IPS-11a (cell line): ENCODE results near the gene COL18A1.

ENCODE experiments used
- H3K4me3 ChIP-seq: one replicate; pipeline ENCODE4 v1.5.1; 2013; ENCODE audit warnings: low read depth, low read length, control low read depth

The COL18A1 gene

GRCh38 chr21:45464309-45464708, 59.3 kb downstream of the COL18A1 start:
- H3K4me3 ChIP-seq, result no peak overlapping the region

- no peak overlapping the region for H3K4me3 ChIP-seq
Measured at GRCh38 chr21:45465105-45465504, 60.1 kb downstream of the COL18A1 start.

- H3K4me3 ChIP-seq, result no peak overlapping the region
Measured at GRCh38 chr21:45465611-45466329, 60.8 kb downstream of the COL18A1 start.

- H3K4me3 ChIP-seq, result no peak overlapping the region
Measured at GRCh38 chr21:45466330-45467220, 61.6 kb downstream of the COL18A1 start.

- H3K4me3 ChIP-seq, result no peak overlapping the region
Measured at GRCh38 chr21:45467221-45467779, 62.3 kb downstream of the COL18A1 start.

GRCh38 chr21:45468051-45468970, 63.3 kb downstream of the COL18A1 start:
- no peak overlapping the region for H3K4me3 ChIP-seq

- no peak overlapping the region for H3K4me3 ChIP-seq
Measured at GRCh38 chr21:45468971-45469272, 64.0 kb downstream of the COL18A1 start.

- no peak overlapping the region for H3K4me3 ChIP-seq
Measured at GRCh38 chr21:45469273-45470086, 64.5 kb downstream of the COL18A1 start.

- H3K4me3 ChIP-seq, result no peak overlapping the region
Measured at GRCh38 chr21:45470087-45470515, 65.1 kb downstream of the COL18A1 start.

GRCh38 chr21:45470773-45471524, 66.0 kb downstream of the COL18A1 start:
- H3K4me3 ChIP-seq, result no peak overlapping the region

GRCh38 chr21:45471525-45472221, 66.7 kb downstream of the COL18A1 start:
- H3K4me3 ChIP-seq, result no peak overlapping the region

GRCh38 chr21:45472445-45473365, 67.7 kb downstream of the COL18A1 start:
- no peak overlapping the region for H3K4me3 ChIP-seq

- no peak overlapping the region for H3K4me3 ChIP-seq
Measured at GRCh38 chr21:45473496-45474322, 68.7 kb downstream of the COL18A1 start.

- H3K4me3 ChIP-seq, result no peak overlapping the region
Measured at GRCh38 chr21:45474323-45474950, 69.5 kb downstream of the COL18A1 start.

- no peak overlapping the region for H3K4me3 ChIP-seq
Measured at GRCh38 chr21:45475004-45475685, 70.2 kb downstream of the COL18A1 start.
